HUES48 (cell line): Measurements from ENCODE around the gene KLC3.

Experiments
- H3K27ac ChIP-seq: one replicate; pipeline ENCODE4 v1.7.0; 2013; ENCODE audit warnings: low read depth, low read length, inconsistent platforms
- H3K27me3 ChIP-seq: 2 replicates; pipeline ENCODE4 v1.6.1; 2013; ENCODE audit warnings: mild to moderate bottlenecking, low read length; ENCODE audit not compliant: control insufficient read depth, insufficient read depth
- H3K36me3 ChIP-seq: 2 replicates; pipeline ENCODE4 v1.6.1; 2013; ENCODE audit warnings: low read length; ENCODE audit not compliant: control insufficient read depth, insufficient read depth
- H3K4me1 ChIP-seq: 2 replicates; pipeline ENCODE4 v1.6.1; 2013; ENCODE audit warnings: mild to moderate bottlenecking, low read length; ENCODE audit not compliant: control insufficient read depth, insufficient read depth
- H3K4me3 ChIP-seq: 2 replicates; pipeline ENCODE4 v1.5.1; 2013; ENCODE audit warnings: mild to moderate bottlenecking, low read depth, low read length
- H3K9ac ChIP-seq: 2 replicates; pipeline ENCODE4 v1.6.1; 2013; ENCODE audit warnings: mild to moderate bottlenecking, low read depth, low read length, moderate library complexity
- H3K9me3 ChIP-seq: 2 replicates; pipeline ENCODE4 v1.6.1; 2013; ENCODE audit warnings: low read length; ENCODE audit not compliant: control insufficient read depth, insufficient read depth

The KLC3 gene

DNA sequence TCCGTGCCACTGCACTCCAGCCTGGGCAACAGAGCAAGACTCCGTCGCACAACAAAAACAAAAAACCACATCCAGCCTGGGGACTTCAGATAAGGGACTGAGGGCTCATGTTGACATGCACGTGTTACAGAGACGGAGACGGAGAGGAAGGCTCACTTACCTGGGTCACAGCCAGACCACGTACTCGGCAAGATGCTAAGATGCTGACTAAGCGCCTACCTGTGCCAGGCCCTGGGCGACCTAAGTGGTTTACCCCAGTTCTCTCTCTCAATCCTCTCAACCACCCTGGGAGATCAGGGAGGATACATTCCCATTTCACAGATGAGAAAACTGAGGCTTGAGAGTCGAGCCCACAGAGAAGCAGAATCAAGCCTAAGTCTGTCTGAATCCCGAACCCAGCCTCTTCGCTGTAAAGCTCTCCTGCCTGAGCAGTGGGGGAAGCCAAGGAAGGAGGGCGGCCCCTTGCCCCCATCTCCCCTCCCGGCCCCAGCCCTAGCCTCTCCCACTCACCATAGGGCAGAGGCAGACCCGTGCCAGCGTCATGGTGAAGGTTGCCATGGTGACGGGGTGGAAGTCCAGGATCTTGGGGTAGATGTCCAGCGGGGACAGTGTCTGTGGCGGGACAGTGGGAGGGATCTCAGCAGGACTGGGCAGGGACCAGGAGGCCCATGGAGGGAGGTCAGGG, 16.4 kb downstream of the KLC3 start:
- Histone ChIP-seq H3K4me3 (no peak overlapping the region), H3K27ac (no peak overlapping the region), H3K36me3 (peaks cover 91% of the 10 kb centered on the region), H3K9me3 (no peaks in the 10 kb centered on the region), H3K9ac (no peak overlapping the region), H3K27me3 (no peaks in the 10 kb centered on the region), H3K4me1 (no peaks in the 10 kb centered on the region)

DNA sequence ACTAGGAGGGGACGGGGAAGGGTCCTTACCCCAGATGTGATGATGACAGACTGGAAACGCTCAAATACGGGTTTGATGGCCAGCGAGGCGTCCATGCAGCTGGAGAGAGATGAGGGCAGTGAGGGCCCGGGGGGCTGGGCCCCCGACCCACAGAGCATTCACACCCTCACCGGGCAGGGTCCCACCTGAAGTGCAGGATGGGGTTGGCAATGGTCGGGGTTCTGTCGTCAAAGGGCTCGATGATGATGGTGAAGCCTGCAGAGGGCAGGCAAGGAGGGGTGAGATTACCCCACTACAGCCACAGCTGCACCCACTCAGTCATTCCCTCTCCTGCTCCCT, 16.9 kb downstream of the KLC3 start:
- no peaks in the 10 kb centered on the region for H3K4me1 ChIP-seq
- no peak overlapping the region for H3K9ac ChIP-seq
- peaks cover 91% of the 10 kb centered on the region for H3K36me3 ChIP-seq
- H3K27ac ChIP-seq: no peak overlapping the region
- no peaks in the 10 kb centered on the region for H3K27me3 ChIP-seq
- H3K4me3 ChIP-seq: no peak overlapping the region
- no peaks in the 10 kb centered on the region for H3K9me3 ChIP-seq

DNA sequence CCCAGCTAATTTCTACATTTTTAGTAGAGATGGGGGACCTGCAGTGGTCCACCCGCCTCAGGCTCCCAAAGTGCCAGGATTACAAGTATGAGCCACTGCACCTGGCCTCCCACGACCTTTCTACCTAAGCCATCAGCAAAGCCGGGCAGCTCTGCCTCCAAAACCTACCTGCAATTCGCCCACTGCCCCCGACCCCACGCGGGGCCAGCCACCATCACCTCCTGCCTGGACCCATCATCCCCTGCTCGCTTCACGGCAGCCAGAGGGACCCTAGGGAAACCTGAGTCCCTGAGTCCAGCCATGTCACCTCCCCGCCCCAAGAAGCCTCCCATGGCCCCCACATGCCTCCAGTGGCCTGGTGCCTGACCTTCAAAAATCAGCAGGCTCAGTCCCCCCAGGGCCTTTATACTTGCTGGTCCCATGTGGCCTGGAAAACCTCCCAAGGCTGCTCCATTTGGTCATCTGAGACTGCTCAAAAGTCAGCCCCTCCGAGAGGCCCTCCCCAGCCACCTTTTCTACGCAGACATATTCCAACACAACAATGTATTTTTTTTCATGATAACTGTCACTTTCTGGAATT, 17.8 kb downstream of the KLC3 start:
- Histone ChIP-seq H3K4me3 (no peak overlapping the region), H3K4me1 (no peaks in the 10 kb centered on the region), H3K27ac (no peak overlapping the region), H3K9me3 (no peaks in the 10 kb centered on the region), H3K27me3 (no peaks in the 10 kb centered on the region), H3K9ac (no peak overlapping the region), H3K36me3 (peaks cover 91% of the 10 kb centered on the region)

DNA sequence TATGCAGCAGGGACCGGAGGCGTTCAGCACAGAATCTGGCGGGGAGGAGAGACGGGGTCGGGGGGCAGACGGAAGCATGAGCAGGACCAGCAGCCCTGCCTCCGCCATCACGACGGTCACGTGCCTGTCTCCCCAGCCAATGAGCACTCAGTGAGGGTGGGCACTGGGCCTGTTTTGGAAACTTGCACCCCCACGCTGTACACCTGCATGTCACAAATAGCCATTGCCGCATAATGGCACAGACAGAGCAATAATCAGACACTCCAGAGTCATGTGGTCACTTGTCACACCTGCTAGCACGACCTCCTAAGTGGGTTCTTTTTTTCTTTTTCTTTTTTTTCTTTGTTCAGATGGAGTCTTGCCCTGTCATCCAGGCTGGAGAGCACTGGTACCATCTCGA, 21.1 kb downstream of the KLC3 start:
- H3K36me3 ChIP-seq: peaks cover 87% of the 10 kb centered on the region
- no peak overlapping the region for H3K27ac ChIP-seq
- H3K4me1 ChIP-seq: no peaks in the 10 kb centered on the region
- H3K9ac ChIP-seq: no peak overlapping the region
- no peaks in the 10 kb centered on the region for H3K9me3 ChIP-seq
- H3K4me3 ChIP-seq: no peak overlapping the region
- H3K27me3 ChIP-seq: no peaks in the 10 kb centered on the region

DNA sequence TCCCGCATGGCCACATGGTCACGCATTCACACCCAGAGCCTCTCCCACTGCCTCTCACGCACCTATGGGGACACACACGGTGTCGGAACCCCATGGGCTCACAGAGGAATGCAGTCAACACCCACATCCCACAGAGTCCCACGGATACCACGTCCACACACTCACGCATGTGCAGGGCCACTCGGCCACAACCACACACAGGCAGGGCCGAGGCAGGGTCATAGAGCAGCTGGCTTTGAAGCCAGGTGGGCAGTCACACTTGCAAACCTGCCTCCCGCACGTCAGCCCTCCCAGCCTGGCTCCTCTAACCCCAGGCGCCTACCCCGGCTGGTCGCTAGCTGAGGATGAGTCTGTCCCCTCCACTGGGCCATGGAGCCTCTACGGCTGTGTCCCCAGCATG, 21.7 kb downstream of the KLC3 start:
- no peaks in the 10 kb centered on the region for H3K9me3 ChIP-seq
- no peaks in the 10 kb centered on the region for H3K27me3 ChIP-seq
- H3K9ac ChIP-seq: no peak overlapping the region
- peaks cover 81% of the 10 kb centered on the region for H3K36me3 ChIP-seq
- no peak overlapping the region for H3K27ac ChIP-seq
- no peak overlapping the region for H3K4me3 ChIP-seq
- H3K4me1 ChIP-seq: no peaks in the 10 kb centered on the region

DNA sequence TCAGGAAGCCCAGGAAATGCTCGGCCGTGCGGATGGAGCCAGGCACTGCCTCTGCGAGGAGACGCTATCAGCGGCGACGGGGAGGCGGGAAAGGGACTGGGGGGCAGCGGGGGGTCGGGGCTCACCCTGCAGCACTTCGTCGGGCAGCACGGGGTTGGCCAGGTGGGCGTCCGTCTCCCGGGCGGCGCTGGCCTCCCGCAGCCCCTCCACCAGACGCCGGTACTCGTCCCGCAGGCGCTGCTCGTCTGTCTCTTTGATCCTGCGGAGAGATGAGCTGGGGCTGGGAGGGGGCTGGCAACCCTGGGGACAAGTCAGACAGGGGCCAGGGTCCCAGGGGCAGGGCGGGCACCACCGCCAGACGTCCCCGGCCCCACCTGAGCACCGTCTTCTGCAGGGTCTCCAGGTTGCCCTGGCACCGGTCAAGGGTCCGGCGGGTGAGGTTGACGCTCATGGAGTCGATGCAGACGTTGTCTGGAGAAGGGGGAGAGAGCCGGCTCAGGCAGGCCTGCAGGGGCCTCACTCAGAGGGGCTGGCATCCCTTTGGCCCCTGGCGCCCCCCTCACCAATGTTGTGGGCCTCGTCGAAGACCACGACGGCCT, 23.4 kb downstream of the KLC3 start:
- Histone ChIP-seq H3K9ac (no peak overlapping the region), H3K4me1 (no peaks in the 10 kb centered on the region), H3K36me3 (peaks cover 76% of the 10 kb centered on the region), H3K27ac (no peak overlapping the region), H3K27me3 (no peaks in the 10 kb centered on the region), H3K4me3 (no peak overlapping the region), H3K9me3 (no peaks in the 10 kb centered on the region)

DNA sequence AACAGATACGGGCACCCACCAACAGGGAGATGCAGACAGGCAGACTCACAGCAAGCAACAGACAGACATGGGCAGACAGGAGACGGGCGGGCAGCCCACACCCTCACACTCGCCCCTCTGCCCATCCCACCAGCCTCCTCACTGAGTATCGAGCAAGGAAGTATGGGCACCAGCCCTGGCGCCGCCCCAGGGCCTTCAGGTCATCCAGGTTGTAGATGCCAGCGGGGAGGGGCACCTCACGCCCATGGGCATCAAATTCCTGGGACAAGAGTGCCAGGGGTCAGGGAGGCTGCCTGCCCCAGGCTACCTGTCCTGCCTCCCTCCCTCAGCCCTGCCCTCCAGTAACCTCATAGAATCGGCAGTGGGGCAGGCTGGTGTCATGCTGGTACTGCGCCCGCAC, 24.1 kb downstream of the KLC3 start:
- H3K36me3 ChIP-seq: peaks cover 69% of the 10 kb centered on the region
- no peak overlapping the region for H3K27ac ChIP-seq
- no peak overlapping the region for H3K9ac ChIP-seq
- H3K27me3 ChIP-seq: no peaks in the 10 kb centered on the region
- H3K4me1 ChIP-seq: no peaks in the 10 kb centered on the region
- no peaks in the 10 kb centered on the region for H3K9me3 ChIP-seq
- no peak overlapping the region for H3K4me3 ChIP-seq

DNA sequence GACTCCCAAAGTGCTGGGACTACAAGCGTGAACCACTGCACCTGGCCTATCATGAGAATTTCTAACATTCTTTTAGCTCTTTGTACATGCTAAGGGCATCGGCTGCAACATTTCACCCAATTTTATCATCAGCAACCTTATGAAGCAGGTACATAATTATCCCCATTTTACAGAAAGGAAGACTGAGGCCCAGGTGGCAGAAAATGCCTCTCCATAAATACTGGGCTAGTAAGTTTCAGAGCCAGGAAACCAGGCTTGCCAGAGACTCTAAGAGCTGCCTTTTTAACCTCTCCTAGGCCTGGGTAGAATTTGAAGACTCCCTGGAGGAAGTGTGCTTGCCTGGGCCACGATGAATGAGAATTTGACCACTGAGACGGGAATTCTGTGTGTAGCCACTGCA, 27.6 kb downstream of the KLC3 start:
- H3K27me3 ChIP-seq: no peaks in the 10 kb centered on the region
- no peaks in the 10 kb centered on the region for H3K4me1 ChIP-seq
- H3K36me3 ChIP-seq: peaks cover 42% of the 10 kb centered on the region
- no peaks in the 10 kb centered on the region for H3K9me3 ChIP-seq
- H3K27ac ChIP-seq: no peak overlapping the region
- H3K9ac ChIP-seq: no peak overlapping the region
- H3K4me3 ChIP-seq: no peak overlapping the region

DNA sequence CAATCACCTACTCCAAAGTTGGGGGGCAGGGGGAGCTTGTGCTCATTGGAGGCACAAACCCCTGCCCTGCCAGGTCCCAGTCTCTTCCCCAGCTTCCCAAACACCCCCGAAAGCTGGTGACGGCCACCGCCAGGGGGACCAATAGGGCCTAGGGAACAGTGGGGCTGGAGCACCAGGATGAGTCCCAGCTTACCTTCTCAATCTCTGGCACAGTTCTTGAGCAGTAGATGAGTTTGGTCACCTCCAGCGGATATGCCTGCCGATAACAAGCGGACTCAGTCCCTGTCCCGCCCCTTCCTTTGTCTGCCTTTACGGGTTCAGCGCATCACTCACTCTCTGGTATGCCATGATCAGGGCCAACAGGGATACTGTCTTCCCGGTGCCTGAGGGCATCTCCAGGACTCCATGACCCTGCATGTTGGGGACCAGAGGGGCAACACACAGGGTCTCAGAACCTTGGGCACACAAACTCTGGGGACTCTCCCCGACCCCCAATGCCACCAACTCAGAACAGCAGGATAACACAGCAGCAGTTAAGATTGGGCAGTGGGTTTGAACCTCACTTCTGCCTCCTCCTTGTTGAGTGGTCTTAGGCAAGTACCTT, 28.3 kb downstream of the KLC3 start:
- H3K27ac ChIP-seq: no peak overlapping the region
- H3K4me1 ChIP-seq: no peaks in the 10 kb centered on the region
- no peaks in the 10 kb centered on the region for H3K9me3 ChIP-seq
- H3K9ac ChIP-seq: no peak overlapping the region
- H3K36me3 ChIP-seq: peaks cover 34% of the 10 kb centered on the region
- no peak overlapping the region for H3K4me3 ChIP-seq
- H3K27me3 ChIP-seq: no peaks in the 10 kb centered on the region

DNA sequence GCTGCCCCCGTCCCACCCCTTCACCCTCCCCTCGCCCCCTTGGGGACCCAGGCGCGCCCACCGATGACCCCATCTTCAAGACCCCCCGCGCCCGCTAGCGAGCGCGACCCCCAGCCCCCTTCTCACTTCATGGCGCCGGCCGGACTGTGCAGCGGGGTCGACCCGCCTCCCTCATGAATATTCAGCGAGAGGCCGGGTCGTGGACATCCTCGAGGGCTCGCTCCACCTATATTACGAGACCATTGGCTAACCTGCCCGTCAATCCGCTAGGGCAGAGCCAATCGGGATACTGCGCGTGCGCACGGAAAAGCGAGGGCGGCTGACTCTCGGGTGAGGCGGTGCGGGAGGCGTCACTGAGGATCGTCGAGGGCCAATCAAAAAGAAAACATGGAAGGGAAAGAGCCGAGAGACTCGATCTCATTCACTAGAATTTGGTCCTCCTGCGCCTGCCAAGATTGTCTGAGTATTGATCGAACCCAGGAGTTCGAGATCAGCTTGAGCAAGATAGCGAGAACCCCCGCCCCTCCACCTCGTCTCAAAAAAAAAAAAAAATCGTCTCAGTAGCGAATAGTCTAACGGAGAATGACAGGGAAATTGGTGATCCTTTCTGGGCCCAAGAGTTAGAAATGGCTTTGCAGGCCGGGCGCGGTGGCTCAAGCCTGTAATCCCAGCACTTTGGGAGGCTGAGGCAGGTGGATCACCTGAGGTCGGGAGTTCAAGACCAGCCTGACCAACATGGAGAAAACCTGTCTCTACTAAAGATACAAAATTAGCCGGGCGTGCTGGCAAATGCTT, 30.1 kb downstream of the KLC3 start, which contains the start of gene ERCC2:
TSS of gene ERCC2 (minus strand) at position 164 of the 795 bp plus-strand sequence. CDS start at position 131, 33 bp downstream.
- no peaks in the 10 kb centered on the region for H3K9me3 ChIP-seq
- H3K9ac ChIP-seq: peak within 1 kb of the TSS; percentile 79
- peak within 1 kb of the TSS; percentile 92 for H3K4me3 ChIP-seq
- H3K36me3 ChIP-seq: peaks cover 20% of the 10 kb centered on the region
- H3K4me1 ChIP-seq: no peaks in the 10 kb centered on the region
- H3K27me3 ChIP-seq: no peaks in the 10 kb centered on the region
- peak within 1 kb of the TSS; percentile 82 for H3K27ac ChIP-seq
